Stimulated activated naive CD8-positive, alpha-beta T cell treated with anti-CD3 and anti-CD28 coated beads, Interleukin-15, amount 100 ng/mL, for 72 hours (primary cell): Measurements from ENCODE around the gene SLC39A2.
"Not testable (repeated sequence)": the region's sequence is repeated elsewhere in the genome, so short reads cannot be mapped to it uniquely, and the experiment has no call there.

ENCODE experiments used
- ATAC-seq: fragments of 150-1000 bp; cut with Tn5 transposase; 2 replicates; pipeline ENCODE4 v1.10.0; 2021; ENCODE audit warnings: mild to moderate bottlenecking, moderate library complexity
- DNase-seq, 2 donors: peaks; one replicate each; pipeline ENCODE4 v3.0.0; 2021 to 2022
- H3K27ac Mint-ChIP-seq, 2 donors: one replicate each; pipeline ENCODE4 v1.8.0; 2022; ENCODE audit warnings: mild to moderate bottlenecking in 2 of 2, mixed read lengths in 2 of 2, moderate library complexity in 2 of 2
- H3K27me3 Mint-ChIP-seq: one replicate; pipeline ENCODE4 v1.8.0; 2022; ENCODE audit warnings: mixed read lengths
- H3K4me1 Mint-ChIP-seq: one replicate; pipeline ENCODE4 v1.8.0; 2022; ENCODE audit warnings: mild to moderate bottlenecking, mixed read lengths
- H3K4me3 Mint-ChIP-seq, 2 donors: one replicate each; pipeline ENCODE4 v1.8.0; 2022; ENCODE audit warnings: mild to moderate bottlenecking in 2 of 2, mixed read lengths in 2 of 2, moderate library complexity in 1 of 2
- H3K9me3 Mint-ChIP-seq, 2 donors: one replicate each; pipeline ENCODE4 v1.8.0; 2022; ENCODE audit warnings: mixed read lengths in 2 of 2

The SLC39A2 gene

GRCh38 chr14:20998674-20999366 is at the start of gene SLC39A2:
TSS of gene SLC39A2 (plus strand) at chr14:20999293. CDS start at chr14:20999447, 154 bp downstream.
- ATAC-seq (peak; percentile 20), DNase-seq (no peak)
- Mint-ChIP-seq H3K4me3 (no peak within 1 kb of the TSS), H3K27me3 (no peaks in the 10 kb centered on the region), H3K27ac (peak within 1 kb of the TSS in 1 of 2 donors; percentile 56), H3K9me3 (no peaks in the 10 kb centered on the region), H3K4me1 (peaks cover 15% of the 10 kb centered on the region)

GRCh38 chr14:20954736-20955537 is 44.2 kb upstream of the SLC39A2 start, which contains the start of gene RNASE2:
TSS of gene RNASE2 (plus strand) at chr14:20955487. CDS start at chr14:20955772, 285 bp downstream.
- peak within 1 kb of the TSS in 1 of 2 donors; percentile 36 for H3K27ac Mint-ChIP-seq
- not testable (repeated sequence) for DNase-seq, H3K4me3 Mint-ChIP-seq, ATAC-seq, H3K9me3 Mint-ChIP-seq, H3K27me3 Mint-ChIP-seq
- peaks cover 22% of the 10 kb centered on the region for H3K4me1 Mint-ChIP-seq

GRCh38 chr14:20955538-20955873 is 43.6 kb upstream of the SLC39A2 start:
- peak overlapping the region in 1 of 2 donors; percentile 9 for H3K27ac Mint-ChIP-seq
- H3K27me3 Mint-ChIP-seq, ATAC-seq, DNase-seq, H3K9me3 Mint-ChIP-seq, H3K4me3 Mint-ChIP-seq: not testable (repeated sequence)
- H3K4me1 Mint-ChIP-seq: peaks cover 28% of the 10 kb centered on the region

- DNase-seq: no peak
- H3K27ac Mint-ChIP-seq: no peak overlapping the region
Observed at GRCh38 chr14:20956376-20956976, 42.6 kb upstream of the SLC39A2 start.

GRCh38 chr14:20958946-20959345 is 40.1 kb upstream of the SLC39A2 start:
- peaks cover 13% of the 10 kb centered on the region for H3K27me3 Mint-ChIP-seq
- ATAC-seq, H3K27ac Mint-ChIP-seq, H3K9me3 Mint-ChIP-seq, H3K4me3 Mint-ChIP-seq, DNase-seq: not testable (repeated sequence)
- H3K4me1 Mint-ChIP-seq: peaks cover 44% of the 10 kb centered on the region

More at GRCh38 chr14:20956376-20956976, 42.6 kb upstream of the SLC39A2 start:
- Mint-ChIP-seq H3K4me3 (no peak overlapping the region), H3K27me3 (no peaks in the 10 kb centered on the region), H3K4me1 (peaks cover 38% of the 10 kb centered on the region), H3K9me3 (no peaks in the 10 kb centered on the region)
- no peak for ATAC-seq

- H3K27me3 Mint-ChIP-seq: peaks cover 29% of the 10 kb centered on the region
- H3K9me3 Mint-ChIP-seq: no peaks in the 10 kb centered on the region
- no peak for ATAC-seq
- peaks cover 15% of the 10 kb centered on the region for H3K4me1 Mint-ChIP-seq
- no peak overlapping the region for H3K27ac Mint-ChIP-seq
- no peak overlapping the region for H3K4me3 Mint-ChIP-seq
- DNase-seq: no peak
Observed at GRCh38 chr14:20969336-20969735, 29.8 kb upstream of the SLC39A2 start.

GRCh38 chr14:20970647-20970982 is 28.5 kb upstream of the SLC39A2 start:
- ATAC-seq (peak; percentile 21), DNase-seq (no peak)
- peak overlapping the region in 1 of 2 donors; percentile 83 for H3K27ac Mint-ChIP-seq
- H3K9me3 Mint-ChIP-seq: no peaks in the 10 kb centered on the region
- peak overlapping the region; percentile 88 to 92 for H3K4me3 Mint-ChIP-seq
- peaks cover 15% of the 10 kb centered on the region for H3K4me1 Mint-ChIP-seq
- peaks cover 29% of the 10 kb centered on the region for H3K27me3 Mint-ChIP-seq

GRCh38 chr14:20970983-20971704 is 27.9 kb upstream of the SLC39A2 start:
- Mint-ChIP-seq H3K4me3 (peak overlapping the region; percentile 88 to 92), H3K4me1 (peaks cover 15% of the 10 kb centered on the region), H3K9me3 (no peaks in the 10 kb centered on the region), H3K27ac (peak overlapping the region; percentile 51 to 83), H3K27me3 (peaks cover 29% of the 10 kb centered on the region)
- DNase-seq (peak; percentile 83 to 85), ATAC-seq (peak; percentile 92)

GRCh38 chr14:20971705-20972021 is 27.4 kb upstream of the SLC39A2 start:
- peaks cover 15% of the 10 kb centered on the region for H3K4me1 Mint-ChIP-seq
- peak overlapping the region; percentile 88 to 92 for H3K4me3 Mint-ChIP-seq
- ATAC-seq (peak; percentile 58), DNase-seq (no peak)
- H3K9me3 Mint-ChIP-seq: no peaks in the 10 kb centered on the region
- H3K27ac Mint-ChIP-seq: no peak overlapping the region
- H3K27me3 Mint-ChIP-seq: peaks cover 29% of the 10 kb centered on the region

GRCh38 chr14:20973501-20973900 is 25.6 kb upstream of the SLC39A2 start:
- no peak for DNase-seq
- Mint-ChIP-seq H3K9me3 (no peaks in the 10 kb centered on the region), H3K4me1 (peaks cover 15% of the 10 kb centered on the region), H3K27me3 (peaks cover 20% of the 10 kb centered on the region), H3K4me3 (no peak overlapping the region), H3K27ac (no peak overlapping the region)
- no peak for ATAC-seq

GRCh38 chr14:20976291-20976690 is 22.8 kb upstream of the SLC39A2 start:
- no peak overlapping the region for H3K27ac Mint-ChIP-seq
- H3K4me3 Mint-ChIP-seq: no peak overlapping the region
- ATAC-seq: no peak
- peaks cover 26% of the 10 kb centered on the region for H3K27me3 Mint-ChIP-seq
- no peak for DNase-seq
- H3K9me3 Mint-ChIP-seq: no peaks in the 10 kb centered on the region
- peaks cover 7% of the 10 kb centered on the region for H3K4me1 Mint-ChIP-seq

GRCh38 chr14:20978687-20979086 is 20.4 kb upstream of the SLC39A2 start:
- Mint-ChIP-seq H3K4me1 (no peaks in the 10 kb centered on the region), H3K4me3 (no peak overlapping the region), H3K27ac (no peak overlapping the region), H3K9me3 (no peaks in the 10 kb centered on the region), H3K27me3 (peaks cover 9% of the 10 kb centered on the region)
- ATAC-seq: no peak
- no peak for DNase-seq

- H3K27ac Mint-ChIP-seq: no peak overlapping the region
- H3K9me3 Mint-ChIP-seq: no peaks in the 10 kb centered on the region
- ATAC-seq (no peak), DNase-seq (no peak)
- peaks cover 9% of the 10 kb centered on the region for H3K27me3 Mint-ChIP-seq
- no peak overlapping the region for H3K4me3 Mint-ChIP-seq
- H3K4me1 Mint-ChIP-seq: no peaks in the 10 kb centered on the region
Observed at GRCh38 chr14:20980906-20981305, 18.2 kb upstream of the SLC39A2 start.

GRCh38 chr14:20982646-20983369 is 16.3 kb upstream of the SLC39A2 start:
- peak overlapping the region in 1 of 2 donors; percentile 21 for H3K27ac Mint-ChIP-seq
- ATAC-seq (no peak), DNase-seq (no peak)
- H3K9me3 Mint-ChIP-seq: no peaks in the 10 kb centered on the region
- H3K27me3 Mint-ChIP-seq: peaks cover 9% of the 10 kb centered on the region
- peaks cover 8% of the 10 kb centered on the region for H3K4me1 Mint-ChIP-seq
- no peak overlapping the region for H3K4me3 Mint-ChIP-seq

GRCh38 chr14:20985650-20986049 is 13.4 kb upstream of the SLC39A2 start:
- peaks cover 24% of the 10 kb centered on the region for H3K4me1 Mint-ChIP-seq
- not testable (repeated sequence) for DNase-seq, H3K4me3 Mint-ChIP-seq, H3K27ac Mint-ChIP-seq, H3K27me3 Mint-ChIP-seq, ATAC-seq, H3K9me3 Mint-ChIP-seq
